Right lobe of liver (tissue), 4 donors: ENCODE data around the gene SRRM3.

Source experiments
- CTCF ChIP-seq, 4 donors: fragments of 200-600 bp in 3 of 4; fragments of 450-650 bp in 1 of 4; IDR thresholded peaks; one replicate each; pipeline versions ENCODE4 v1.5.1 to v1.8.0; 2016 to 2022; ENCODE audit warnings: antibody characterized with exemption in 4 of 4, mild to moderate bottlenecking in 2 of 4
- POLR2A ChIP-seq: fragments of 450-650 bp; IDR thresholded peaks from one replicate; pipeline ENCODE4 v1.6.1; 2017; ENCODE audit warnings: antibody characterized with exemption, mild to moderate bottlenecking
- donor health status: DM: no; HTN: no; CAD: no.
- donor health status: DM: no; HTN: no; CAD: no.
- donor health status: DM: no; HTN: yes; CAD: no.

- TF ChIP-seq CTCF (IDR thresholded peaks at IDR 0.05) (no peak), POLR2A (no peak)
Observed at GRCh38 chr7:76204147-76204546, 2.5 kb downstream of the SRRM3 start.
